ENCODE data around the gene TENM3.

TENM3 gene

GRCh38 chr4:182741914-182742313 is 498.7 kb downstream of the TENM3 start:
- no peak for TF ChIP-seq ZNF394 (tag by site-specific recombination; IDR thresholded peaks at IDR 0.05; ENCODE audit: borderline replicate concordance)
- TF ChIP-seq ZNF341 (tag by site-specific recombination; IDR thresholded peaks at IDR 0.05; ENCODE audit: low read depth), result no peak
- no peak for TF ChIP-seq ZSCAN18 (tag by site-specific recombination; IDR thresholded peaks at IDR 0.05)
- no peak for TF ChIP-seq ZNF121 (tag by site-specific recombination; IDR thresholded peaks at IDR 0.05)
- no peak for TF ChIP-seq SCRT2 (tag by site-specific recombination; IDR thresholded peaks at IDR 0.05)
- no peak for TF ChIP-seq BCL11A (tag by site-specific recombination; IDR thresholded peaks at IDR 0.05; ENCODE audit: low read depth)
- no peak for TF ChIP-seq ZNF626 (tag by site-specific recombination; IDR thresholded peaks at IDR 0.05)
- TF ChIP-seq ZFHX2 (tag by site-specific recombination; conservative IDR thresholded peaks at IDR 0.05), result no peak
- no peak for TF ChIP-seq ZNF202 (tag by site-specific recombination; IDR thresholded peaks at IDR 0.05; ENCODE audit: borderline replicate concordance)
- no peak for TF ChIP-seq SCRT1 (tag by site-specific recombination; IDR thresholded peaks at IDR 0.05; ENCODE audit: borderline replicate concordance)
- no peak for TF ChIP-seq GLIS2 (tag by site-specific recombination; IDR thresholded peaks at IDR 0.05)
- TF ChIP-seq EGR2 (tag by site-specific recombination; IDR thresholded peaks at IDR 0.05; ENCODE audit: low read depth), result no peak
- TF ChIP-seq ZBTB44 (tag by site-specific recombination; IDR thresholded peaks at IDR 0.05), result no peak
- no peak for TF ChIP-seq PRDM10 (tag by site-specific recombination; IDR thresholded peaks at IDR 0.05)
- no peak for TF ChIP-seq ZNF155 (tag by site-specific recombination; IDR thresholded peaks at IDR 0.05)
- no peak for TF ChIP-seq ZNF274 (IDR thresholded peaks at IDR 0.05; ENCODE audit: low read length)
- TF ChIP-seq ZNF274 (tag by site-specific recombination; IDR thresholded peaks at IDR 0.05; ENCODE audit: borderline replicate concordance), result no peak
- TF ChIP-seq ZBTB6 (tag by site-specific recombination; IDR thresholded peaks at IDR 0.05), result no peak
- no peak for TF ChIP-seq ZNF391 (tag by site-specific recombination; IDR thresholded peaks at IDR 0.05; ENCODE audit: borderline replicate concordance, low read depth)
- H3K9me3 ChIP-seq (ENCODE audit: control insufficient read depth, insufficient read depth, low read depth, low read length), result no peaks in the 10 kb centered on the region
- peaks cover 0 to 7% of the 10 kb centered on the region in 2 experiments; a peak in 1 of 3 replicates for H3K36me3 ChIP-seq (ENCODE audit: control insufficient read depth in 2 of 2, insufficient read depth in 1 of 2, low read length in 2 of 2)
- no peak overlapping the region for H3K27ac ChIP-seq (ENCODE audit: extremely low read depth, low read depth, low read length)
- ChIA-PET POLR2A (no interaction called here), CTCF (no interaction called here)
- no peak overlapping the region for H3K4me3 ChIP-seq (ENCODE audit: low read depth, low read length)
- H3K4me1 ChIP-seq (ENCODE audit: control insufficient read depth, insufficient read depth, low read length), result peaks cover 3% of the 10 kb centered on the region; the same call in 1 of the 2 replicates
